Activated T-helper 9 cell treated with anti-CD3 and anti-CD28 coated beads, Interleukin-2, amount 50 U/mL, for 16 hours (primary cell): ENCODE data around the gene TUBA3E.
"Not testable (repeated sequence)": the region's sequence is repeated elsewhere in the genome, so short reads cannot be mapped to it uniquely, and the experiment has no call there.

Experiments used
- DNase-seq: peaks from one replicate; pipeline ENCODE4 v3.0.0-alpha.2; 2020; ENCODE audit warnings: low read depth

The TUBA3E gene

GRCh38 chr2:130198343-130198742, at the start of gene TUBA3E:
Gene TUBA3E, minus strand, starts transcription at chr2:130198439. Its CDS starts 79 bp downstream, at chr2:130198360.
- no peak for DNase-seq

- no peak for DNase-seq
Measured at GRCh38 chr2:130246430-130246829, 48.2 kb upstream of the TUBA3E start.

GRCh38 chr2:130245976-130246375, 47.7 kb upstream of the TUBA3E start:
- DNase-seq: no peak

- DNase-seq: no peak
Measured at GRCh38 chr2:130243359-130243758, 45.1 kb upstream of the TUBA3E start.

- no peak for DNase-seq
Measured at GRCh38 chr2:130241041-130241707, 42.9 kb upstream of the TUBA3E start.

- not testable (repeated sequence) for DNase-seq
Measured at GRCh38 chr2:130239581-130239980, 41.3 kb upstream of the TUBA3E start.

- DNase-seq: not testable (repeated sequence)
Measured at GRCh38 chr2:130233066-130233465, 34.8 kb upstream of the TUBA3E start.

- no peak for DNase-seq
Measured at GRCh38 chr2:130231656-130232055, 33.4 kb upstream of the TUBA3E start.

- DNase-seq: not testable (repeated sequence)
Measured at GRCh38 chr2:130230907-130231306, 32.7 kb upstream of the TUBA3E start.

GRCh38 chr2:130230376-130230775, 32.1 kb upstream of the TUBA3E start:
- not testable (repeated sequence) for DNase-seq

- DNase-seq: not testable (repeated sequence)
Measured at GRCh38 chr2:130229161-130229510, 30.9 kb upstream of the TUBA3E start.

GRCh38 chr2:130228467-130229160, 30.4 kb upstream of the TUBA3E start:
- DNase-seq: not testable (repeated sequence)

GRCh38 chr2:130228005-130228404, 29.8 kb upstream of the TUBA3E start:
- not testable (repeated sequence) for DNase-seq

- DNase-seq: not testable (repeated sequence)
Measured at GRCh38 chr2:130222523-130222922, 24.3 kb upstream of the TUBA3E start.

GRCh38 chr2:130220505-130220904, 22.3 kb upstream of the TUBA3E start:
- DNase-seq: not testable (repeated sequence)

- DNase-seq: not testable (repeated sequence)
Measured at GRCh38 chr2:130219147-130219546, 20.9 kb upstream of the TUBA3E start.

- DNase-seq: not testable (repeated sequence)
Measured at GRCh38 chr2:130207051-130207450, 8.8 kb upstream of the TUBA3E start.

- not testable (repeated sequence) for DNase-seq
Measured at GRCh38 chr2:130203150-130203549, 4.9 kb upstream of the TUBA3E start.

- DNase-seq: not testable (repeated sequence)
Measured at GRCh38 chr2:130202518-130202917, 4.3 kb upstream of the TUBA3E start.

GRCh38 chr2:130196052-130196451, 2.2 kb downstream of the TUBA3E start:
- not testable (repeated sequence) for DNase-seq

GRCh38 chr2:130195089-130195635, 3.1 kb downstream of the TUBA3E start:
- not testable (repeated sequence) for DNase-seq

GRCh38 chr2:130193824-130194223, 4.4 kb downstream of the TUBA3E start:
- DNase-seq: not testable (repeated sequence)

GRCh38 chr2:130192451-130192850, 5.8 kb downstream of the TUBA3E start:
- not testable (repeated sequence) for DNase-seq
